ENCODE data around the gene PERM1. TPM values are rescaled to one million over a fixed set of nuclear protein-coding genes. Genes with fewer than 3 reads are reported as not detected.

Gene PERM1
- total and polyA plus RNA-seq, 2 of the 13 experiments (the other 11 are each of a cell fraction or from before 2014, with no cell fraction given): 0.04 to 0.29 TPM

DNA sequence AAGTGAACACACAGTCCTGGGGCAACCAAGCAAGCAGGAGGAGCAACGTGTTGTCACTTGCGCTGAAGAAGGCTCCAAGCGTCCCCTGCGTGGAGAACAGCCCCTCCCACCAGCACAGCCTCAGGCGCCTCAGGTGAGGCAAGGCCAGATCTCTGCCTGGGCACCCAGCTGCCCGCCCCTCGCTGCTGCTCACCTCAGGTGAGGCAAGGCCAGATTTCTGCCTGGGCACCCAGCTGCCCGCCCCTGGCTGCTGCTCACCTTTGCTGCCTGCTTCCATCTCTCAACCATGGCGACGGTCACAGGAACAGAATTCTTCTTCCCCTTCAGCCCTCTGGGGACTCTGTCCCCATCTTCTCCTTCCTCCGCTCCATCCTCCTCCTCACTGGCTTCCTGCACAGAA lies 25.3 kb downstream of the PERM1 start (continued):
- TF ChIP-seq CREM (IDR thresholded peaks at IDR 0.05) (no peak), CREM (CRISPR knock-in tag; IDR thresholded peaks at IDR 0.05) (no peak), ZNF772 (CRISPR knock-in tag; IDR thresholded peaks at IDR 0.05) (no peak), ZNF891 (CRISPR knock-in tag; IDR thresholded peaks at IDR 0.05) (no peak), ZNF343 (CRISPR knock-in tag; IDR thresholded peaks at IDR 0.05) (no peak), RBFOX2 (IDR thresholded peaks at IDR 0.05; ENCODE audit: low read depth, low read length) (no peak), HNRNPUL1 (IDR thresholded peaks at IDR 0.05; ENCODE audit: low read depth, low read length) (no peak), ZNF614 (CRISPR knock-in tag; IDR thresholded peaks at IDR 0.05; ENCODE audit: borderline replicate concordance) (no peak), ATRX (CRISPR knock-in tag; IDR thresholded peaks at IDR 0.05; ENCODE audit: borderline replicate concordance) (no peak), ZNF121 (CRISPR knock-in tag; IDR thresholded peaks at IDR 0.05) (no peak), ZNF496 (CRISPR knock-in tag; IDR thresholded peaks at IDR 0.05; ENCODE audit: insufficient replicate concordance) (no peak), PREB (CRISPR knock-in tag; IDR thresholded peaks at IDR 0.05) (no peak), MED1 (CRISPR knock-in tag; IDR thresholded peaks at IDR 0.05) (no peak)
- TF ChIP-seq, protein P1, sequence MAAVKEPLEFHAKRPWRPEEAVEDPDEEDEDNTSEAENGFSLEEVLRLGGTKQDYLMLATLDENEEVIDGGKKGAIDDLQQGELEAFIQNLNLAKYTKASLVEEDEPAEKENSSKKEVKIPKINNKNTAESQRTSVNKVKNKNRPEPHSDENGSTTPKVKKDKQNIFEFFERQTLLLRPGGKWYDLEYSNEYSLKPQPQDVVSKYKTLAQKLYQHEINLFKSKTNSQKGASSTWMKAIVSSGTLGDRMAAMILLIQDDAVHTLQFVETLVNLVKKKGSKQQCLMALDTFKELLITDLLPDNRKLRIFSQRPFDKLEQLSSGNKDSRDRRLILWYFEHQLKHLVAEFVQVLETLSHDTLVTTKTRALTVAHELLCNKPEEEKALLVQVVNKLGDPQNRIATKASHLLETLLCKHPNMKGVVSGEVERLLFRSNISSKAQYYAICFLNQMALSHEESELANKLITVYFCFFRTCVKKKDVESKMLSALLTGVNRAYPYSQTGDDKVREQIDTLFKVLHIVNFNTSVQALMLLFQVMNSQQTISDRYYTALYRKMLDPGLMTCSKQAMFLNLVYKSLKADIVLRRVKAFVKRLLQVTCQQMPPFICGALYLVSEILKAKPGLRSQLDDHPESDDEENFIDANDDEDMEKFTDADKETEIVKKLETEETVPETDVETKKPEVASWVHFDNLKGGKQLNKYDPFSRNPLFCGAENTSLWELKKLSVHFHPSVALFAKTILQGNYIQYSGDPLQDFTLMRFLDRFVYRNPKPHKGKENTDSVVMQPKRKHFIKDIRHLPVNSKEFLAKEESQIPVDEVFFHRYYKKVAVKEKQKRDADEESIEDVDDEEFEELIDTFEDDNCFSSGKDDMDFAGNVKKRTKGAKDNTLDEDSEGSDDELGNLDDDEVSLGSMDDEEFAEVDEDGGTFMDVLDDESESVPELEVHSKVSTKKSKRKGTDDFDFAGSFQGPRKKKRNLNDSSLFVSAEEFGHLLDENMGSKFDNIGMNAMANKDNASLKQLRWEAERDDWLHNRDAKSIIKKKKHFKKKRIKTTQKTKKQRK (IDR thresholded peaks at IDR 0.05; ENCODE audit: low read length): no peak
